ENCODE results near the gene PRKAG2.

GRCh38 chr7:151686826-151687225 lies 190.1 kb downstream of the PRKAG2 start:
- no peak for TF ChIP-seq POLR2AphosphoS5 (IDR thresholded peaks at IDR 0.05; ENCODE audit: low read depth, low read length)
- TF ChIP-seq POLR2A (IDR thresholded peaks at IDR 0.05; ENCODE audit: low read depth, low read length): no peak
- no peak for TF ChIP-seq SPI1 (IDR thresholded peaks at IDR 0.05; ENCODE audit: low read depth, low read length)

All from GM12891 (cell line).